Liver (tissue), 9 donors: ENCODE measurements around the gene NR2F2. TPM values are rescaled to one million over a fixed set of nuclear protein-coding genes. Genes with fewer than 3 reads are reported as not detected.

Source experiments
- DNase-seq: peaks from one replicate; pipeline ENCODE4 v3.0.0-alpha.2; 2017; ENCODE audit warnings: low spot score
- H3K27ac ChIP-seq, 2 donors: one replicate each; pipeline ENCODE4 v1.7.0; 2013; ENCODE audit warnings: inconsistent platforms in 2 of 2, low read length in 2 of 2, control low read depth in 1 of 2, low read depth in 1 of 2, mild to moderate bottlenecking in 1 of 2
- H3K27me3 ChIP-seq, 4 donors: one replicate each; pipeline versions ENCODE4 v1.6.1 to v1.7.0; 2013; ENCODE audit warnings: low read length in 3 of 4, inconsistent platforms in 1 of 4, mild to moderate bottlenecking in 1 of 4, moderate library complexity in 1 of 4; ENCODE audit not compliant: control insufficient read depth in 4 of 4, insufficient read depth in 4 of 4
- H3K36me3 ChIP-seq, 4 donors: one replicate each; pipeline versions ENCODE4 v1.6.1 to v1.7.0; 2013; ENCODE audit warnings: low read length in 3 of 4, mild to moderate bottlenecking in 3 of 4, low read depth in 1 of 4, moderate library complexity in 1 of 4; ENCODE audit not compliant: control insufficient read depth in 4 of 4, insufficient read depth in 3 of 4
- H3K4me1 ChIP-seq, 4 donors: one replicate each; pipeline versions ENCODE4 v1.6.1 to v1.7.0; 2013; ENCODE audit warnings: low read length in 3 of 4, mild to moderate bottlenecking in 3 of 4, moderate library complexity in 1 of 4; ENCODE audit not compliant: control insufficient read depth in 4 of 4, insufficient read depth in 4 of 4
- H3K4me3 ChIP-seq, 3 donors: one replicate each; pipeline versions ENCODE4 v1.6.1 to v1.7.0; 2013; ENCODE audit warnings: low read length in 3 of 3, control low read depth in 1 of 3, low read depth in 1 of 3, mild to moderate bottlenecking in 1 of 3
- H3K9ac ChIP-seq, 2 donors: one replicate each; pipeline ENCODE4 v1.7.0; 2013; ENCODE audit warnings: low read length in 2 of 2, mild to moderate bottlenecking in 2 of 2, moderate library complexity in 2 of 2, control low read depth in 1 of 2, low read depth in 1 of 2
- H3K9me3 ChIP-seq, 4 donors: one replicate each; pipeline versions ENCODE4 v1.6.1 to v1.7.0; 2013; ENCODE audit warnings: low read length in 3 of 4; ENCODE audit not compliant: control insufficient read depth in 4 of 4
- FOXA1 ChIP-seq: IDR thresholded peaks from 2 replicates; pipeline ENCODE4 v1.6.1; 2016; ENCODE audit warnings: antibody characterized with exemption
- FOXA2 ChIP-seq: IDR thresholded peaks from 2 replicates; pipeline ENCODE4 v1.6.1; 2016; ENCODE audit warnings: antibody characterized with exemption
- GABPA ChIP-seq, 2 donors: IDR thresholded peaks in 1 of 2; conservative IDR thresholded peaks in 1 of 2; 2 replicates each; pipeline ENCODE4 v1.6.1; 2016; ENCODE audit warnings: antibody characterized with exemption in 2 of 2, mild to moderate bottlenecking in 1 of 2, moderate library complexity in 1 of 2
- HNF4G ChIP-seq: IDR thresholded peaks from 2 replicates; pipeline ENCODE4 v1.6.1; 2016; ENCODE audit warnings: antibody characterized with exemption
- JUND ChIP-seq, 2 donors: IDR thresholded peaks; 2 replicates each; pipeline ENCODE4 v1.6.1; 2016; ENCODE audit warnings: antibody characterized with exemption in 2 of 2
- RAD21 ChIP-seq, 2 donors: IDR thresholded peaks; 2 replicates each; pipeline ENCODE4 v1.6.1; 2016; ENCODE audit warnings: antibody characterized with exemption in 2 of 2, mild to moderate bottlenecking in 2 of 2
- RXRA ChIP-seq, 2 donors: IDR thresholded peaks; 2 replicates each; pipeline ENCODE4 v1.6.1; 2017 to 2018; ENCODE audit warnings: antibody characterized with exemption in 2 of 2, mild to moderate bottlenecking in 1 of 2
- SP1 ChIP-seq: IDR thresholded peaks from 2 replicates; pipeline ENCODE4 v1.6.1; 2018; ENCODE audit warnings: antibody characterized with exemption, mild to moderate bottlenecking
- TAF1 ChIP-seq: conservative IDR thresholded peaks from 2 replicates; pipeline ENCODE4 v1.6.1; 2016; ENCODE audit warnings: antibody characterized with exemption, mild to moderate bottlenecking
- WGBS: extraction: QIAGEN DNeasy Blood & Tissue Kit; methylation state at CpG from one replicate; pipeline ENCODE4 v1.1.7; 2013; 5-methylcytosine and 5-hydroxymethylcytosine counted together
- polyA plus RNA-seq, 2 donors: library from polyadenylated mRNA; stranded (reverse) in 1 of 2; unstranded in 1 of 2; fragments of 200-250 nt in 1 of 2; fragments of >200 nt in 1 of 2; fragmentation: Nextera tagmentation in 1 of 2; extraction: Ambion mirVana in 1 of 2; gene quantifications; one replicate each; pipeline versions ENCODE4 v1.2.1 to v1.2.3, GENCODE V29; 2013 to 2015
- total RNA-seq, 2 donors: library from RNA; depleted of rRNA; stranded (reverse); fragments of >200 nt; gene quantifications; one replicate each; pipeline ENCODE4 v1.2.3, GENCODE V29; 2014
- TF ChIP-seq, protein P1 (sequence below): IDR thresholded peaks from 2 replicates; pipeline ENCODE4 v1.6.1; 2016; ENCODE audit warnings: antibody characterized with exemption
- TF ChIP-seq, protein P2 (sequence below): IDR thresholded peaks from 2 replicates; pipeline ENCODE4 v1.6.1; 2016; ENCODE audit warnings: antibody characterized with exemption, mild to moderate bottlenecking
- donor health status: healthy.
- donor health status: healthy.
- donor health status: healthy.
- donor health status: healthy.
- donor health status: healthy.

The NR2F2 gene
- total and polyA plus RNA-seq, 4 donors: 5.9 to 22.4 (median 9.2) TPM

DNA sequence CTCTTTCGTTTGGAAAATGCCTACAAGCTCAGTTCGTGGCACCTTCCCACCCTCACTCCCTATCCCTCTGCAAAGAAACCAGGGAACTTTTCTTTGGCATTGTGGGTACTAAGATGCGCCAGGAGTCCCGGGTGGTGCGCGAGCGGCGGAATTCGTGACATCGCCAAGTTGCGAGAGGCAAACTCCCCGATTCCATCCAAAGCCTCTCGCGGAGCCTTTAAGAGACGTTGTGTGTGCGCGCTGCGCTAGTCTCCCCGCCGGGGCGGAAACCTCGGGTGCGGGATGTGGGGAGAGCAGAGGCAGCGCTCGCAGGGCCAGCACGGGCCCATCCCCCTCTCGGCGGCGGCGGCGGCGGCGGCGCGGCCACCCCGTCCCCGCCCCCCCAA lies 443 bp upstream of the NR2F2 start:
- 1% methylated on average over 37 of the region's 37 CpGs for WGBS
- DNase-seq: no peak
- no peak for TF ChIP-seq RXRA (IDR thresholded peaks at IDR 0.05)
- no peak for TF ChIP-seq FOXA2
- TF ChIP-seq, protein P1, sequence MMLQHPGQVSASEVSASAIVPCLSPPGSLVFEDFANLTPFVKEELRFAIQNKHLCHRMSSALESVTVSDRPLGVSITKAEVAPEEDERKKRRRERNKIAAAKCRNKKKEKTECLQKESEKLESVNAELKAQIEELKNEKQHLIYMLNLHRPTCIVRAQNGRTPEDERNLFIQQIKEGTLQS: no peak
- TF ChIP-seq TAF1: no peak
- no peak for TF ChIP-seq JUND (IDR thresholded peaks at IDR 0.05)
- TF ChIP-seq SP1: no peak
- no peak for TF ChIP-seq RAD21 (IDR thresholded peaks at IDR 0.05)
- Histone ChIP-seq H3K9ac (peak overlapping the region in 1 of 2 donors; percentile 78), H3K4me3 (peak overlapping the region; percentile 58 to 91 (median 81)), H3K36me3 (peaks cover 0 to 5% (median 0%) of the 10 kb centered on the region in 4 donors), H3K27ac (peak overlapping the region; percentile 89 to 90), H3K4me1 (peaks cover 3 to 36% (median 31%) of the 10 kb centered on the region in 4 donors), H3K27me3 (no peaks in the 10 kb centered on the region), H3K9me3 (no peaks in the 10 kb centered on the region)

DNA sequence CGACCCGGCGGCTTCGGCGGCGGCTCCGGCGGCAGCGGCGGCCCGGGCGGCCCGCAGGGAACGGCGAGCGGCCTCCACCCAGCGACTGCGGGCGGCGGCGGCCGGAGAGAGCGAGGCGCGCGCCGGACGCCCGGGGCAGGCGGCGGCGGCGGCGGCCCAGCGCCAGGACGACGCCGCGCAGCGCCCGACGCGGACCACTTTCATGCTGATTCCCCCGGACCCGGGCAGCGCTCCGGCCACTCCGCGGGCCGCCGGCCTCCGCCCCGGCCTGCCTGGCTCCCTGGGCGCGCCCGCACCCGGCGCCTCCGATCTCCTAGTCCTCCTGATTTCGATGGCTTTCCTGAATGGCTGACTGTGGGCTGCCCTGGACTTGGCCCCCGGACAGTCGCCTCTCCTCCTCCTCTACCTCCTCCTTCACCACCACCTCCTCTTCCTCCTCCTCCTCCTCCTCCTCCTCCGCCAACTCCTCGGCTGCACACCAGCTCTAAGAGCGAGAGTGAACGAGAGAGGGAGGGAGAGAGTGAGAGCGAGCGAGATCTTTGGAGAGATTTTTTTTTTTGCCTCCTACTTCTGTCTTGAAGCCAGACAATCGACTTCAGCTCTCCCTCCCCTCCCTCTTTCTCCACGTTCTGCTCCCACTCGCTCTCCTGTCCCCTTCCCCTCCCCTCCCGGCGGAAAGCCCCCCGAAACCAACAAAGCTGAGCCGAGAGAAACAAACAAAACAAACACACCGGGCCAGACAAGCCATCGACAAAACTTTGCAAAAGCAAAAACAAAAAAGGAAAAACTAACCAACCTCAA lies 844 bp downstream of the NR2F2 start:
- Histone ChIP-seq H3K9ac (peak overlapping the region; percentile 89 to 92), H3K9me3 (no peaks in the 10 kb centered on the region), H3K4me1 (peaks cover 3 to 37% (median 31%) of the 10 kb centered on the region in 4 donors), H3K36me3 (peaks cover 0 to 5% (median 0%) of the 10 kb centered on the region in 4 donors), H3K27me3 (no peaks in the 10 kb centered on the region), H3K4me3 (peak overlapping the region; percentile 53 to 92 (median 74)), H3K27ac (peak overlapping the region; percentile 90 to 94)
- DNase-seq: no peak
- 1% methylated on average over 77 of the region's 77 CpGs for WGBS
- no peak for TF ChIP-seq HNF4G
- TF ChIP-seq RXRA (IDR thresholded peaks at IDR 0.05): no peak
- TF ChIP-seq FOXA2: no peak
- TF ChIP-seq SP1: no peak
- no peak for TF ChIP-seq RAD21 (IDR thresholded peaks at IDR 0.05)
- TF ChIP-seq, protein P1: no peak
- TF ChIP-seq, protein P2, sequence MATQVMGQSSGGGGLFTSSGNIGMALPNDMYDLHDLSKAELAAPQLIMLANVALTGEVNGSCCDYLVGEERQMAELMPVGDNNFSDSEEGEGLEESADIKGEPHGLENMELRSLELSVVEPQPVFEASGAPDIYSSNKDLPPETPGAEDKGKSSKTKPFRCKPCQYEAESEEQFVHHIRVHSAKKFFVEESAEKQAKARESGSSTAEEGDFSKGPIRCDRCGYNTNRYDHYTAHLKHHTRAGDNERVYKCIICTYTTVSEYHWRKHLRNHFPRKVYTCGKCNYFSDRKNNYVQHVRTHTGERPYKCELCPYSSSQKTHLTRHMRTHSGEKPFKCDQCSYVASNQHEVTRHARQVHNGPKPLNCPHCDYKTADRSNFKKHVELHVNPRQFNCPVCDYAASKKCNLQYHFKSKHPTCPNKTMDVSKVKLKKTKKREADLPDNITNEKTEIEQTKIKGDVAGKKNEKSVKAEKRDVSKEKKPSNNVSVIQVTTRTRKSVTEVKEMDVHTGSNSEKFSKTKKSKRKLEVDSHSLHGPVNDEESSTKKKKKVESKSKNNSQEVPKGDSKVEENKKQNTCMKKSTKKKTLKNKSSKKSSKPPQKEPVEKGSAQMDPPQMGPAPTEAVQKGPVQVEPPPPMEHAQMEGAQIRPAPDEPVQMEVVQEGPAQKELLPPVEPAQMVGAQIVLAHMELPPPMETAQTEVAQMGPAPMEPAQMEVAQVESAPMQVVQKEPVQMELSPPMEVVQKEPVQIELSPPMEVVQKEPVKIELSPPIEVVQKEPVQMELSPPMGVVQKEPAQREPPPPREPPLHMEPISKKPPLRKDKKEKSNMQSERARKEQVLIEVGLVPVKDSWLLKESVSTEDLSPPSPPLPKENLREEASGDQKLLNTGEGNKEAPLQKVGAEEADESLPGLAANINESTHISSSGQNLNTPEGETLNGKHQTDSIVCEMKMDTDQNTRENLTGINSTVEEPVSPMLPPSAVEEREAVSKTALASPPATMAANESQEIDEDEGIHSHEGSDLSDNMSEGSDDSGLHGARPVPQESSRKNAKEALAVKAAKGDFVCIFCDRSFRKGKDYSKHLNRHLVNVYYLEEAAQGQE: no peak
- TF ChIP-seq TAF1: no peak
- no peak for TF ChIP-seq GABPA (IDR thresholded peaks at IDR 0.05 in 1 of 2, conservative IDR thresholded peaks at IDR 0.05 in 1 of 2)
- no peak for TF ChIP-seq FOXA1
